Activated T-helper 1 cell treated with anti-CD3 and anti-CD28 coated beads, Interleukin-12 subunit alpha, Interleukin-12 subunit beta, Interleukin-2, Interleukin-4 antibody, amounts not matched to agents 30 ng/mL and 10 ng/mL and 1 ng/mL, durations not matched to agents 14 hours and 24 hours and 36 hours (primary cell): ENCODE data around the gene SH3GL3. TPM values are rescaled to one million over a fixed set of nuclear protein-coding genes. Genes with fewer than 3 reads are reported as not detected.

Source experiments
- DNase-seq: peaks from one replicate; pipeline ENCODE4 v3.0.0; 2021; ENCODE audit warnings: low spot score
- H3K27ac Mint-ChIP-seq: one replicate; pipeline ENCODE4 v1.8.0; 2021; ENCODE audit warnings: mild to moderate bottlenecking, mixed read lengths
- H3K27me3 Mint-ChIP-seq: one replicate; pipeline ENCODE4 v1.8.0; 2022; ENCODE audit warnings: mild to moderate bottlenecking, moderate library complexity, mixed read lengths; ENCODE audit not compliant: insufficient read depth
- H3K36me3 Mint-ChIP-seq: one replicate; pipeline ENCODE4 v1.8.0; 2021; ENCODE audit warnings: low read depth, mixed read lengths
- H3K4me1 Mint-ChIP-seq: one replicate; pipeline ENCODE4 v1.8.0; 2021; ENCODE audit warnings: low read depth, mixed read lengths
- H3K4me3 Mint-ChIP-seq: one replicate; pipeline ENCODE4 v1.8.0; 2021; ENCODE audit warnings: mild to moderate bottlenecking, moderate library complexity, mixed read lengths
- H3K9me3 Mint-ChIP-seq: one replicate; pipeline ENCODE4 v1.8.0; 2021; ENCODE audit warnings: mixed read lengths
- intact Hi-C: fragments of 100-400 bp; cut with micrococcal nuclease; formaldehyde crosslinking; loops from one replicate; pipeline ENCODE4 v1.15.1; 2024
- total RNA-seq: library from RNA; stranded (reverse); gene quantifications from 2 replicates; pipeline ENCODE4 v1.2.3, GENCODE V29; 2022

Gene SH3GL3
- total RNA-seq, 1 donor from 2014 or later, result not detected

DNA sequence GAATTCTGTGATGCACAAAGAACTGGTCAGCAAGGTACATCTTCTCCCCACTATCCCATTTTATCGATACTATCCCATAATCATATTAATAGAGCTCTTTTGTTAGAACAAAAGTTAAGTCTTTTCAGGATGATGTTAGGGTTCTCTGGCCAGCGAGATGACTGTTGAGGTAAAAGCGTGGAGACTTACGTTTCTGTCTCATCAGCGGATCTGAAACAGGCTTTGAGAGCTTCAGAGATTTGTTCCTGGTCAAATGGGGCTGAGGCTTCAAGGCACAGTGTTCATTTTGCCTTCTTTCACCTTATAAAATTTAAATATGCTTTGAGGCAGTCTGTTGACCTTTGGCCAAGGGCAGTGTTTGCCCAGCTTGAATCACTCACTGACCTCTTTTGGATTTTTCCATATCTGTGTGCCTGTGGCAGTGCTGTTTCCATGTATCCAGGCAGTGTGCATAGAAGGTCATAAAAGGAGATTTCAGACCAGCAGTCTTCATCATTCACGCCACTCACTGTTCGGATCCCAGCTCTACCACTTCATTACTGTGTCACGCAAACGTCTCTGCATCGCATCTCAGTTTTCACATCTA is 209.9 kb downstream of the SH3GL3 start:
- Mint-ChIP-seq H3K9me3 (no peaks in the 10 kb centered on the region), H3K27me3 (peaks cover 26% of the 10 kb centered on the region), H3K27ac (no peak overlapping the region), H3K4me1 (no peaks in the 10 kb centered on the region), H3K36me3 (no peaks in the 10 kb centered on the region), H3K4me3 (no peak overlapping the region)
- intact Hi-C loops, result no loop called here
- no peak for DNase-seq

DNA sequence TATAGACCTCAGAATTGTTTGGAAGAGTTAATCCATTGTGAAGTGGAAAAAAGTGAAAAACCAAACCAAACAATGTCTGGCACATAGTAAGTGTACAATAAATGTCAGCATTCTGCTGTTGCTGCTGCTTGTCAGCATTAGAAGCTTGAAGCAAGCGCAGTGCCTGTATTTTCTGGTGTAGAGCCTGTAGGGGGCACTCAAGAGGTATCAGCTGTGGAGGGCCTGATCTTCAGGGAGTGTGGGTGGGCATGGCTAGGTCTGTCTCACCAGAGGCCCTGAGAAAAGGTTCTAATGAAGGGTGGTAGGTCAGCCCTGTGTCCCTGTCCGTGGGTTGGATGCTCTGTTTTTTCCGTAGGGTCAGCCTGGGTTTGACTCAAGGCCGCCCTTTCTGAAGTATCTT is 210.4 kb downstream of the SH3GL3 start:
- intact Hi-C loops, result no loop called here
- no peak overlapping the region for H3K4me3 Mint-ChIP-seq
- no peak for DNase-seq
- H3K4me1 Mint-ChIP-seq, result no peaks in the 10 kb centered on the region
- no peaks in the 10 kb centered on the region for H3K9me3 Mint-ChIP-seq
- no peaks in the 10 kb centered on the region for H3K36me3 Mint-ChIP-seq
- H3K27me3 Mint-ChIP-seq, result peaks cover 24% of the 10 kb centered on the region
- no peak overlapping the region for H3K27ac Mint-ChIP-seq

DNA sequence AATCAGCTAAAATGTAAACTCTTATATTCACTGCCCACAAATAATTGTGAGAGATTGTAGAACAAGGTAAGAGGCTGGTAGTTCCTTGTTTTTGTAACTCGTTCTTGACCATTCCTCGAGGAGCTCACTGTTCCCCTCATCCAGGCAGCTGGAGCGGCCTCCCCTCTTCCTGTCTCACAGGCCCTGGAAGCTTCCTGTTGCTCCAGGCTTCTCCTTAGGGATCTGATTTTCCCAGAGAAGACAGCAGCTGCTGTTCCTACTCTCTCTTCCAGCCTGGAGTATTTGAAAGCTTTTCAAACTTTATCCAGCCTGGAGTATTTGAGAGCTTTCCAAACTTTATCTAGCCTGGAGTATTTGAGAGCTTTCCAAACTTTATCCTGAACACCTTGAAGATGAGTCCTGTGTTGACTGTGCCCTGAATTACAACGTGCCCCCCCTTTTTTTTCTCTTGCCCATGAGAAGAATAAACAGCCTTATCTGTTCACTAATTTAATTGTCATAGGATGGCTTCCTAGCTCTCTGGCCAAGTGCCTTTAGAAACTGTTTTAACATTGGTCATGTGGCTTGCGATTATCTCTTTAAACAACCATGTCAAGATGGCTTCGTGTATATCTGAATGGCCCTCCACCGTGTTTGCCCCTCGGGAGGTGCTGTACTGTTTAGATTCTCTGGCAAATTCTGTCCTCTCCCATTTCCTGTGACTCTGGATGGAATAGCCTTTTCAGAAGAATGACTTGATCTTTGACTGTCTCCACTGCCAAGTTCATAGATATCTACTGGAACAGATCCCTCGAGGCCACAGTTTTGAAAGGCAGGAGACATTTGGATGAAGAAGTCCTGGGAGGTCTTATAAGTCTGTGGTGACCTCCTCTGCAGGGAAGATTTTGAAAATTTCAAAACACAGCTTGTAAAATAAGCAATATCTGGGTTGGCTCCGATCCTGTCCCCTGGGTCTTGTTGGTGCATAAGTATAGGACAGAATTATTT is 211.6 kb downstream of the SH3GL3 start:
- intact Hi-C loops, result no loop called here
- Mint-ChIP-seq H3K4me1 (no peaks in the 10 kb centered on the region), H3K36me3 (no peaks in the 10 kb centered on the region), H3K9me3 (peaks cover under 1% of the 10 kb centered on the region), H3K27ac (no peak overlapping the region), H3K4me3 (no peak overlapping the region), H3K27me3 (peaks cover 16% of the 10 kb centered on the region)
- no peak for DNase-seq

GRCh38 chr15:83659417-83659812 is 212.3 kb downstream of the SH3GL3 start:
- DNase-seq, result no peak

DNA sequence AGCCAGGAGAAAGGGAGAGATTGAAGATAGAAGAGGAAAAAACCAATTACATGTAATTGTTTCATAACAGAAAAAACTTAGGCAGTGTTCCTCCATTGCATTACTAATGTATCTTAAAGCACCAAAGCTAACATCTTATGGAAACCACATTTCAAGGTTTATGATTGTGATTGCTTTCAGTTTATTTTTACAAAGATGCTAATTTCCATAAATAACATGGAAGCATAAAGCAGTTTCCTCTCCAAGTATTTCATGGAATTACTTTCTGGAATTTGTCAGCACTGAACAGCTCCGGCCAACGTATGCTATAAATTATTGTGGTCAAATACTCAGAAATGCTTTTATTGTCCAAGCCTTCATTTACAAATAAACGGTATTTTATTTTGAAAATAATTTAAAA is 218.3 kb downstream of the SH3GL3 start:
- peaks cover 3% of the 10 kb centered on the region for H3K9me3 Mint-ChIP-seq
- no peak overlapping the region for H3K4me3 Mint-ChIP-seq
- no peak for DNase-seq
- H3K27me3 Mint-ChIP-seq, result no peaks in the 10 kb centered on the region
- no peaks in the 10 kb centered on the region for H3K4me1 Mint-ChIP-seq
- H3K27ac Mint-ChIP-seq, result no peak overlapping the region
- no peaks in the 10 kb centered on the region for H3K36me3 Mint-ChIP-seq
- intact Hi-C loops, result no loop called here

More at GRCh38 chr15:83659417-83659812, 212.3 kb downstream of the SH3GL3 start:
- Mint-ChIP-seq H3K27me3 (peaks cover 16% of the 10 kb centered on the region), H3K36me3 (no peaks in the 10 kb centered on the region), H3K9me3 (peaks cover 3% of the 10 kb centered on the region), H3K4me3 (no peak overlapping the region), H3K27ac (no peak overlapping the region), H3K4me1 (no peaks in the 10 kb centered on the region)
- intact Hi-C loops, result no loop called here

Other genes starting within 250 kb of the SH3GL3 start
- gene HDGFL3, start 239.5 kb upstream of the SH3GL3 start, total RNA-seq, result 54.7 and 57.5 TPM in 2 replicates
- gene BNC1, start 162.7 kb upstream of the SH3GL3 start, total RNA-seq, result not detected in 2 replicates
- gene ADAMTSL3, start 206.8 kb downstream of the SH3GL3 start, total RNA-seq, result not detected in 2 replicates